Lower leg skin (tissue), 4 donors: ENCODE results near the gene FBXW8. TPM values are rescaled to one million over a fixed set of nuclear protein-coding genes. Genes with fewer than 3 reads are reported as not detected.

ENCODE experiments used
- DNase-seq, 2 donors: peaks; one replicate each; pipeline ENCODE4 v3.0.0-alpha.2; 2019; ENCODE audit warnings: low spot score in 2 of 2
- H3K4me3 ChIP-seq: fragments of 200-600 bp; sonication (generic); 2 replicates; pipeline ENCODE4 v1.5.1; 2017; ENCODE audit warnings: mild to moderate bottlenecking, low read depth; ENCODE audit not compliant: poor library complexity, severe bottlenecking
- POLR2A ChIP-seq, 2 donors: fragments of 450-650 bp; IDR thresholded peaks; one replicate each; pipeline ENCODE4 v1.6.1; 2016 to 2017; ENCODE audit warnings: antibody characterized with exemption in 2 of 2, mild to moderate bottlenecking in 1 of 2, moderate library complexity in 1 of 2
- WGBS, 2 donors: methylation state at CpG; one replicate each; pipeline ENCODE4 v1.1.5; 2018; 5-methylcytosine and 5-hydroxymethylcytosine counted together
- intact Hi-C: fragments of 100-400 bp; cut with DNase I; formaldehyde crosslinking; loops from one replicate; pipeline ENCODE4 v1.15.0; 2023; ENCODE audit warnings: low total_unique reads
- total RNA-seq, 4 donors: library from RNA; depleted of rRNA; stranded (reverse); fragments of >200 nt; gene quantifications; one replicate each; pipeline ENCODE4 v1.1.0, GENCODE V29; 2016
- TF ChIP-seq, protein P1 (sequence below), 3 donors: fragments of 450-650 bp; IDR thresholded peaks; one replicate each; pipeline ENCODE4 v1.5.1; 2016; ENCODE audit warnings: antibody characterized with exemption in 3 of 3, mild to moderate bottlenecking in 3 of 3, moderate library complexity in 2 of 3

FBXW8 gene
- total RNA-seq, 4 donors from 2014 or later = 8.1 to 17.0 (median 15.8) TPM

GRCh38 chr12:117027251-117028086 lies 116.7 kb downstream of the FBXW8 start:
- TF ChIP-seq, protein P1, sequence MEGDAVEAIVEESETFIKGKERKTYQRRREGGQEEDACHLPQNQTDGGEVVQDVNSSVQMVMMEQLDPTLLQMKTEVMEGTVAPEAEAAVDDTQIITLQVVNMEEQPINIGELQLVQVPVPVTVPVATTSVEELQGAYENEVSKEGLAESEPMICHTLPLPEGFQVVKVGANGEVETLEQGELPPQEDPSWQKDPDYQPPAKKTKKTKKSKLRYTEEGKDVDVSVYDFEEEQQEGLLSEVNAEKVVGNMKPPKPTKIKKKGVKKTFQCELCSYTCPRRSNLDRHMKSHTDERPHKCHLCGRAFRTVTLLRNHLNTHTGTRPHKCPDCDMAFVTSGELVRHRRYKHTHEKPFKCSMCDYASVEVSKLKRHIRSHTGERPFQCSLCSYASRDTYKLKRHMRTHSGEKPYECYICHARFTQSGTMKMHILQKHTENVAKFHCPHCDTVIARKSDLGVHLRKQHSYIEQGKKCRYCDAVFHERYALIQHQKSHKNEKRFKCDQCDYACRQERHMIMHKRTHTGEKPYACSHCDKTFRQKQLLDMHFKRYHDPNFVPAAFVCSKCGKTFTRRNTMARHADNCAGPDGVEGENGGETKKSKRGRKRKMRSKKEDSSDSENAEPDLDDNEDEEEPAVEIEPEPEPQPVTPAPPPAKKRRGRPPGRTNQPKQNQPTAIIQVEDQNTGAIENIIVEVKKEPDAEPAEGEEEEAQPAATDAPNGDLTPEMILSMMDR (IDR thresholded peaks at IDR 0.05) = no peak
- TF ChIP-seq POLR2A (IDR thresholded peaks at IDR 0.05) = no peak
- intact Hi-C loops = no loop called here
- H3K4me3 ChIP-seq = no peak overlapping the region
- WGBS, 2 donors = 91 to 95% methylated on average over 38 of the region's 38 CpGs
- peak in 1 of 2 donors; percentile 75 for DNase-seq

DNA sequence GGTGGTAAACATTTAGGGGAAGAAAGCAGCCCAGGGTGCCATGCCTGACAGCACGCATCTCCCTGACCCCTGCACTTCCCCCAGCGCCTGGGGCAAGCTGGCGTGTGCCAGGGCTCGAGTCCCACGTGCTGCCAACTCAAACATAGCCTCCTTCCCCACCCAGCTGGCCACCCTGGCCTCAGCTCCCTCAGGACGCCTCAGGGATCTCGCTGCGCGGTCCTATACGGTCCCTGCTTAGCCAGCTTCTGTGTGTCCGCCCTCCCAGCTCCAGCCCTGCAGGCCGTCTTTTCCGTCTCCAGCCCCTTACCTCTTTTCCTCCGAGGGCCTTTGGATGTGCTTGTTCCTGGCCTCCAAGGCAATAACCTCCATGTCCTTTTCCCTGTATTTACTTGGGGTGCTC lies 117.5 kb downstream of the FBXW8 start:
- H3K4me3 ChIP-seq = no peak overlapping the region
- intact Hi-C loops = no loop called here
- peak in 1 of 2 donors; percentile 73 for DNase-seq
- WGBS, 2 donors = 84 to 89% methylated on average over 14 of the region's 14 CpGs
- no peak for TF ChIP-seq POLR2A (IDR thresholded peaks at IDR 0.05)

DNA sequence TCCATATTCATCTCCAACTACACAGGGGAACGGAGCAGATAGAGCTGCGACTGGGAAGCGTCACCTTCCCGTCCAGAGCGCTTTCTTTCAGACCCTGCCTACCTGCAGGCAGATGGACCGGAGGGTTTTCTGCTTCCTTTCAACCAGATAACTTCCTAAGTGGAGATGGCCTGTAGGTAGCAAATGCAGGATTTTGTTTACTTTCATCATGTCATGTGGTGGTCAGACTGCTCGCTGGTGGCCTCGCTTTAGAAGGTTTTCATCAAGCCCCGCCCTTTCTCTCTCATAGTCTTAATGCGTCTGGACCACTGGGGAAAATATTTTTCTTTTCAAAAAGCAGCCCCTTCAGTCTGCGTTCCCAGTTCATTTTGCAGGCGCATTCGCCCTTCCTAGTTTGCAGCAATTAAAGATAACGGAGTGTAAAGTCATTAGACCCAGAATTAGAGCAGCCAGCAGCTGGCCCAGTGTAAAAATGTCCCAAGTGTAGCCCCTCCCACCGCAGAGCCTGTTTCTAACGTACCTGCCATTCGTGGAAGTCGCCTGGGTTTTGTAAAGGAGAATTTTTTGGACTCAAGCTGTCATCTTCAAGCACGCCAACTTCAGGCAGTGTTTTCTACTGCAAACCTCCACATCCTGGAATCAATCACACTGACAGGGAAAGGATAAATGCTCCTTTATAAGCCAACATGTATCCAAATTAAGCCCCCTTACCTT lies 119.6 kb downstream of the FBXW8 start:
- 86 to 89% methylated on average over 19 of the region's 19 CpGs for WGBS, 2 donors
- intact Hi-C loops = no loop called here
- DNase-seq = peak in 1 of 2 donors; percentile 17

GRCh38 chr12:117031843-117032592 lies 121.3 kb downstream of the FBXW8 start:
- no peak overlapping the region for H3K4me3 ChIP-seq
- TF ChIP-seq, protein P1 (IDR thresholded peaks at IDR 0.05) = no peak
- no peak for TF ChIP-seq POLR2A (IDR thresholded peaks at IDR 0.05)
- DNase-seq = peak in 1 of 2 donors; percentile 52
- WGBS, 2 donors = 88 to 89% methylated on average over 17 of the region's 17 CpGs
- intact Hi-C loops = no loop called here

More for the DNA sequence above, 119.6 kb downstream of the FBXW8 start:
- no peak overlapping the region for H3K4me3 ChIP-seq
- no peak for TF ChIP-seq POLR2A (IDR thresholded peaks at IDR 0.05)
- TF ChIP-seq, protein P1 (IDR thresholded peaks at IDR 0.05) = no peak

GRCh38 chr12:117032593-117033381 lies 122.0 kb downstream of the FBXW8 start:
- 38 to 54% methylated on average over 20 to 21 of the region's 34 CpGs for WGBS, 2 donors
- intact Hi-C loops = no loop called here
- no peak overlapping the region for H3K4me3 ChIP-seq
- no peak for DNase-seq
- no peak for TF ChIP-seq POLR2A (IDR thresholded peaks at IDR 0.05)
- TF ChIP-seq, protein P1 (IDR thresholded peaks at IDR 0.05) = no peak
